SU-DHL-6 (cell line): Measurements from ENCODE around the gene CCL24.

Experiments used
- H2AFZ ChIP-seq: fragments of 200-600 bp; sonication (generic); 2 replicates; pipeline ENCODE4 v1.6.1; 2014; ENCODE audit warnings: low read depth, mild to moderate bottlenecking, moderate library complexity, mixed read lengths, antibody characterized with exemption, low read length; ENCODE audit not compliant: severe bottlenecking
- H3F3A ChIP-seq: fragments of 200-600 bp; shearing (Covaris generic); 2 replicates; pipeline ENCODE4 v1.6.0; 2016; ENCODE audit warnings: antibody characterized with exemption, mild to moderate bottlenecking; ENCODE audit not compliant: insufficient read depth
- H3K27ac ChIP-seq: fragments of 200-600 bp; sonication (generic); 2 replicates; pipeline ENCODE4 v1.5.1; 2016; ENCODE audit warnings: low read depth, mild to moderate bottlenecking, low read length, moderate library complexity, mixed read lengths
- H3K27me3 ChIP-seq: fragments of 200-600 bp; sonication (generic), shearing (Covaris generic); 2 replicates; pipeline ENCODE4 v1.6.0; 2014; ENCODE audit warnings: mild to moderate bottlenecking, low read length
- H3K36me3 ChIP-seq: fragments of 200-600 bp; sonication (generic); 2 replicates; pipeline ENCODE4 v1.6.1; 2014; ENCODE audit warnings: mild to moderate bottlenecking, low read length, mixed read lengths
- H3K4me2 ChIP-seq: fragments of 300-600, 200-600 bp; shearing (Covaris generic), sonication (generic); 2 replicates; pipeline ENCODE4 v1.6.0; 2014; ENCODE audit warnings: low read length, low read depth, mild to moderate bottlenecking; ENCODE audit not compliant: poor library complexity, severe bottlenecking
- H3K4me3 ChIP-seq: fragments of 200-600 bp; sonication (generic); 2 replicates; pipeline ENCODE4 v1.5.1; 2014; ENCODE audit warnings: antibody characterized with exemption, low read length, mild to moderate bottlenecking, mixed read lengths; ENCODE audit not compliant: insufficient read depth, poor library complexity, severe bottlenecking
- H3K79me2 ChIP-seq: fragments of 200-600 bp; sonication (generic); 2 replicates; pipeline ENCODE4 v1.6.1; 2014; ENCODE audit warnings: mild to moderate bottlenecking, low read length, moderate library complexity; ENCODE audit not compliant: insufficient read depth
- H3K9ac ChIP-seq: fragments of 200-600 bp; sonication (generic); 2 replicates; pipeline ENCODE4 v1.7.0; 2014; ENCODE audit warnings: mild to moderate bottlenecking, low read length
- H3K9me2 ChIP-seq: fragments of 200-600 bp; sonication (generic); replicated peaks from 2 replicates; pipeline ENCODE4 v1.6.1; 2014; ENCODE audit warnings: low read length; ENCODE audit not compliant: insufficient read depth
- H3K9me3 ChIP-seq: fragments of 200-600 bp; sonication (generic); 2 replicates; pipeline ENCODE4 v1.6.1; 2014; ENCODE audit warnings: low read length, mixed read lengths; ENCODE audit not compliant: insufficient read depth
- H4K20me1 ChIP-seq: fragments of 200-600 bp; sonication (generic); 2 replicates; pipeline ENCODE4 v1.6.1; 2014; ENCODE audit warnings: low read depth, mild to moderate bottlenecking, antibody characterized with exemption, low read length, moderate library complexity, mixed read lengths
- EZH2phosphoT487 ChIP-seq: fragments of 200-600 bp; sonication (generic), shearing (Covaris generic); conservative IDR thresholded peaks from 2 replicates; pipeline ENCODE4 v1.6.1; 2018; ENCODE audit warnings: mild to moderate bottlenecking, antibody characterized with exemption, low read length, moderate library complexity, mixed read lengths
- TF ChIP-seq, protein P1 (sequence below): fragments of 200-600 bp; sonication (generic); IDR thresholded peaks from one replicate; pipeline ENCODE4 v1.5.1; 2017; ENCODE audit warnings: antibody characterized with exemption, mild to moderate bottlenecking, low read length, moderate library complexity; ENCODE audit not compliant: insufficient read depth, poor library complexity, severe bottlenecking

Gene CCL24

DNA sequence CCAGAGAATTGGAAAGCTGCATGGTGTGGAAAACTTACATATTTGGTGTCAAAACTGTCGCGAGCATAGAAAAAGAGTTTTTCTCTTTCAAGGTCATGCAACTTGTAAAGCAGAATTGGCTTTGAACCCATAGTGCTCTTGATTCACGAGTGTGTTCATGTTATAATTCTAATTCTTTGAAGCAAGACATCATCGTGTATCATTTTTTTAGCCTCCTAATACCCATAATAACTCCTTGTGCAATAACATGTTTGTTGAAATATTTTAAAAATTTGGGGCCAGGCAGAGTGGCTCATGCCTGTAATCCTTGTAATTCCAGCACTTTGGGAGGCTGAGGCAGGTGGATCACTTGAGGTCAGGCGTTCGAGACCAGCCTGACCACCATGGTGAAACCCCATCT lies 4.2 kb downstream of the CCL24 start:
- Histone ChIP-seq H3K79me2 (no peaks in the 10 kb centered on the region), H3K27ac (no peak overlapping the region), H4K20me1 (no peaks in the 10 kb centered on the region), H3K36me3 (no peaks in the 10 kb centered on the region), H3K9me3 (peaks cover 18% of the 10 kb centered on the region; the same call in 1 of the 2 replicates), H3K9ac (no peak overlapping the region), H3K27me3 (no peaks in the 10 kb centered on the region), H3K4me2 (no peak overlapping the region), H2AFZ (no peak overlapping the region), H3K4me3 (no peak overlapping the region), H3K9me2 (no peaks in the 10 kb centered on the region), H3F3A (no peaks in the 10 kb centered on the region)
- TF ChIP-seq EZH2phosphoT487, result no peak
- TF ChIP-seq, protein P1, sequence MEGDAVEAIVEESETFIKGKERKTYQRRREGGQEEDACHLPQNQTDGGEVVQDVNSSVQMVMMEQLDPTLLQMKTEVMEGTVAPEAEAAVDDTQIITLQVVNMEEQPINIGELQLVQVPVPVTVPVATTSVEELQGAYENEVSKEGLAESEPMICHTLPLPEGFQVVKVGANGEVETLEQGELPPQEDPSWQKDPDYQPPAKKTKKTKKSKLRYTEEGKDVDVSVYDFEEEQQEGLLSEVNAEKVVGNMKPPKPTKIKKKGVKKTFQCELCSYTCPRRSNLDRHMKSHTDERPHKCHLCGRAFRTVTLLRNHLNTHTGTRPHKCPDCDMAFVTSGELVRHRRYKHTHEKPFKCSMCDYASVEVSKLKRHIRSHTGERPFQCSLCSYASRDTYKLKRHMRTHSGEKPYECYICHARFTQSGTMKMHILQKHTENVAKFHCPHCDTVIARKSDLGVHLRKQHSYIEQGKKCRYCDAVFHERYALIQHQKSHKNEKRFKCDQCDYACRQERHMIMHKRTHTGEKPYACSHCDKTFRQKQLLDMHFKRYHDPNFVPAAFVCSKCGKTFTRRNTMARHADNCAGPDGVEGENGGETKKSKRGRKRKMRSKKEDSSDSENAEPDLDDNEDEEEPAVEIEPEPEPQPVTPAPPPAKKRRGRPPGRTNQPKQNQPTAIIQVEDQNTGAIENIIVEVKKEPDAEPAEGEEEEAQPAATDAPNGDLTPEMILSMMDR, result no peak

GRCh38 chr7:75808106-75808505 lies 5.5 kb downstream of the CCL24 start:
- no peak for TF ChIP-seq EZH2phosphoT487
- TF ChIP-seq, protein P1, result no peak
- H4K20me1 ChIP-seq, result no peaks in the 10 kb centered on the region
- no peaks in the 10 kb centered on the region for H3K79me2 ChIP-seq
- H3K4me2 ChIP-seq, result no peak overlapping the region
- H2AFZ ChIP-seq, result no peak overlapping the region
- H3F3A ChIP-seq, result no peaks in the 10 kb centered on the region
- no peak overlapping the region for H3K4me3 ChIP-seq
- H3K9me2 ChIP-seq, result no peaks in the 10 kb centered on the region
- H3K27ac ChIP-seq, result no peak overlapping the region
- H3K36me3 ChIP-seq, result no peaks in the 10 kb centered on the region
- peaks cover 18% of the 10 kb centered on the region; the same call in 1 of the 2 replicates for H3K9me3 ChIP-seq
- H3K27me3 ChIP-seq, result no peaks in the 10 kb centered on the region
- H3K9ac ChIP-seq, result no peak overlapping the region

DNA sequence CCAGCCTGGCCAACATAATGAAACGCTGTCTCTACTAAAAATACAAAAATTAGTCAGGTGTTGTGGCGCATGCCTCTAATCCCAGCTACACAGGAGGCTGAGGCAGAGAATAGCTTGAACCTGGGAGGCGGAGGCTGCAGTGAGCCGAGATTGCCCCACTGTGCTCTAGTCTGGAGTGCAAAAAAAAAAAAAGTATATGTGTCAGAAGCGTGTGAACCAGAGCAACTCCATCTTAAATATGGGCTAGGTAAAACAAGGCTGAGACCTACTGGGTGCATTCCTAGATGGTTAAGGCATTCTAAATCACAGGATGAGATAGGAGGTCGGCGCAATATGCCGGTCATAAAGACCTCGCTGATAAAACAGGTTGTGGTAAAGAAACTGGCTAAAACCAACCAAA lies 6.2 kb downstream of the CCL24 start:
- no peak overlapping the region for H3K27ac ChIP-seq
- H4K20me1 ChIP-seq, result no peaks in the 10 kb centered on the region
- no peak overlapping the region for H2AFZ ChIP-seq
- H3F3A ChIP-seq, result no peaks in the 10 kb centered on the region
- no peak overlapping the region for H3K4me2 ChIP-seq
- H3K79me2 ChIP-seq, result no peaks in the 10 kb centered on the region
- no peak overlapping the region for H3K4me3 ChIP-seq
- H3K36me3 ChIP-seq, result no peaks in the 10 kb centered on the region
- TF ChIP-seq EZH2phosphoT487, result no peak
- TF ChIP-seq, protein P1, result no peak
- peaks cover 18% of the 10 kb centered on the region; the same call in 1 of the 2 replicates for H3K9me3 ChIP-seq
- H3K9ac ChIP-seq, result no peak overlapping the region
- H3K9me2 ChIP-seq, result no peaks in the 10 kb centered on the region
- no peaks in the 10 kb centered on the region for H3K27me3 ChIP-seq
